Measurements from ENCODE around the gene FAM120A. TPM values are rescaled to one million over a fixed set of nuclear protein-coding genes. Genes with fewer than 3 reads are reported as not detected.

Gene FAM120A
- total and polyA plus RNA-seq, 2 of the 13 experiments (the other 11 are each of a cell fraction or from before 2014, with no cell fraction given), result 41.3 to 44.4 TPM

GRCh38 chr9:93450945-93451815 is at the start of gene FAM120A (continued):
- 0 out of 2 replicates have a peak, but pooled peaks have one; percentile 49 for TF ChIP-seq LBX2 (CRISPR knock-in tag; IDR thresholded peaks at IDR 0.05; ENCODE audit: borderline replicate concordance)
- no peak for TF ChIP-seq ZNF337 (CRISPR knock-in tag; IDR thresholded peaks at IDR 0.05; ENCODE audit: borderline replicate concordance, low read depth)
- TF ChIP-seq ZNF850 (CRISPR knock-in tag; conservative IDR thresholded peaks at IDR 0.05), result no peak
- TF ChIP-seq SRSF9 (IDR thresholded peaks at IDR 0.05; ENCODE audit: borderline replicate concordance, insufficient read depth, low read depth, low read length, poor library complexity, severe bottlenecking), result no peak
- TF ChIP-seq HOXD1 (CRISPR knock-in tag; IDR thresholded peaks at IDR 0.05), result no peak
- TF ChIP-seq BRD4 (CRISPR knock-in tag; IDR thresholded peaks at IDR 0.05), result no peak
- no peak for TF ChIP-seq ZNF772 (CRISPR knock-in tag; IDR thresholded peaks at IDR 0.05)
- TF ChIP-seq SNAI1 (CRISPR knock-in tag; IDR thresholded peaks at IDR 0.05; ENCODE audit: borderline replicate concordance), result peak; percentile 51; the same call in 1 of the 2 replicates
- peak; percentile 29; the same call in 1 of the 3 replicates for TF ChIP-seq MXI1 (IDR thresholded peaks at IDR 0.05; ENCODE audit: borderline replicate concordance, low read depth, low read length)
- 0 out of 2 replicates have a peak, but pooled peaks have one; percentile 49 for TF ChIP-seq CREBL2 (CRISPR knock-in tag; IDR thresholded peaks at IDR 0.05; ENCODE audit: borderline replicate concordance)
- peak; percentile 36 for TF ChIP-seq MED8 (CRISPR knock-in tag; IDR thresholded peaks at IDR 0.05; ENCODE audit: insufficient replicate concordance)
- peak; percentile 42; the same call in 1 of the 2 replicates for TF ChIP-seq ZNF724P (CRISPR knock-in tag; IDR thresholded peaks at IDR 0.05; ENCODE audit: borderline replicate concordance)
- TF ChIP-seq ISL2 (CRISPR knock-in tag; IDR thresholded peaks at IDR 0.05), result 0 out of 2 replicates have a peak, but pooled peaks have one; percentile 48
- no peak for TF ChIP-seq ZC3H4 (CRISPR knock-in tag; IDR thresholded peaks at IDR 0.05; ENCODE audit: borderline replicate concordance)
- peak; percentile 22 for TF ChIP-seq ZNF781 (CRISPR knock-in tag; IDR thresholded peaks at IDR 0.05; ENCODE audit: borderline replicate concordance, not compliant biosample characterization)
- TF ChIP-seq ATF6 (CRISPR knock-in tag; conservative IDR thresholded peaks at IDR 0.05), result no peak
- no peak for TF ChIP-seq AKAP8 (CRISPR knock-in tag; IDR thresholded peaks at IDR 0.05)
- no peak for TF ChIP-seq ZNF792 (CRISPR knock-in tag; IDR thresholded peaks at IDR 0.05)
- 0 out of 2 replicates have a peak, but pooled peaks have one; percentile 60 for TF ChIP-seq NKX3-1 (CRISPR knock-in tag; IDR thresholded peaks at IDR 0.05)
- TF ChIP-seq DMAP1 (CRISPR knock-in tag; IDR thresholded peaks at IDR 0.05), result peak; percentile 48
- TF ChIP-seq ZNF563 (CRISPR knock-in tag; IDR thresholded peaks at IDR 0.05), result 0 out of 2 replicates have a peak, but pooled peaks have one; percentile 81
- TF ChIP-seq THAP8 (CRISPR knock-in tag; IDR thresholded peaks at IDR 0.05; ENCODE audit: borderline replicate concordance), result no peak

All from HepG2 (cell line).